HG03108 (cell line): ENCODE data around the gene PES1.
"Not testable (repeated sequence)": the region's sequence is repeated elsewhere in the genome, so short reads cannot be mapped to it uniquely, and the experiment has no call there.

ENCODE experiments used
- ATAC-seq: cut with Tn5 transposase; IDR thresholded peaks from one replicate; pipeline ENCODE4 v1.9.1; 2021; ENCODE audit warnings: moderate library complexity; ENCODE audit not compliant: unreplicated experiment

The PES1 gene

GRCh38 chr22:30591588-30592359, at the start of gene PES1:
Gene PES1 (minus strand): TSS chr22:30591910. CDS start chr22:30591833, 77 bp downstream.
- peak; percentile 95 for ATAC-seq

- ATAC-seq, result no peak
Observed at GRCh38 chr22:30640839-30641430, 49.2 kb upstream of the PES1 start.

GRCh38 chr22:30640361-30640760, 48.7 kb upstream of the PES1 start:
- ATAC-seq, result no peak

- no peak for ATAC-seq
Observed at GRCh38 chr22:30637701-30638114, 46.0 kb upstream of the PES1 start.

- no peak for ATAC-seq
Observed at GRCh38 chr22:30636226-30637077, 44.7 kb upstream of the PES1 start.

DNA sequence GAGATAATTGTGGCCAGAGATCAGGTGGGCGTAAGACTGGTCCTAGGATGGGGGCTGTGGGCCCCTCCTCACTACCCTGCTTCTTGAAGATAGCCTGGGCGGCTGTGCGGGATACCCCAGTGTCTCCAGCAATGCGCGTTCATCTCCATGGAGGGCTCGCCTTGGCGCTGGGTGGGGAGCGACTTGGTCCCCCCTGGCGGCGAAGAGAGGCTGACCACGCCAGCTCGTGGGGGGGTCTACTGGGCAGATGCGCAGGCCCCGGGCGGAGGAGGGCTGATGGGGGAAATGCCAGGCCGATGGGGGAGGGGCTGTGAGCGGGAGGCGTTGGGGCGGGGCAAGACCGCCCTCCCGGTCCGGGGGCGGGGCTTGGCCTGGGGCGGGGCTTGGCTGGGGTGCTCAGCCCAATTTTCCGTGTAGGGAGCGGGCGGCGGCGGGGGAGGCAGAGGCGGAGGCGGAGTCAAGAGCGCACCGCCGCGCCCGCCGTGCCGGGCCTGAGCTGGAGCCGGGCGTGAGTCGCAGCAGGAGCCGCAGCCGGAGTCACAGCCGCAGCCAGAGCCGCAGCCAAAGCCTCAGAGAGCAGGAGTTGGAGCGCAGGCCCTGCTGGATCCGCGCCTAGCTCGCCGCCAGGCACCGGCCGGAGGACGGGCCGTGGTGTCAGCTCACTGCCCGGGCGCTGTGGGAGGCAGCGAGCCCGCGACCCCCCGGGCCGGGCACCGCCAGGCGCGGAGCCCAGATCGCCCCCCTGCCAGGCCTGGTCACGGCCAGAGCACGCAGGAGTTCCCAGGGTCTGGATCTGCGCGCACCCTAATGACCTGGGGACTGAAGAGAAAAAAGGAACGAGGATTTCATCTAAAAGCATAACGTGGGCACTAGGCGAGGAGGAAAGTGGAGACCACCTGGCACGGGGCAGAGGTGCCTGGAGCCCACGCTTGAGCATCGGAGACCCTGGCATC, 43.8 kb upstream of the PES1 start, which contains the start of gene SLC35E4:
Gene SLC35E4 (plus strand): TSS at position 509 of the 953 bp plus-strand sequence. CDS start 670 bp downstream, outside the sequence.
- ATAC-seq, result peak; percentile 65

DNA sequence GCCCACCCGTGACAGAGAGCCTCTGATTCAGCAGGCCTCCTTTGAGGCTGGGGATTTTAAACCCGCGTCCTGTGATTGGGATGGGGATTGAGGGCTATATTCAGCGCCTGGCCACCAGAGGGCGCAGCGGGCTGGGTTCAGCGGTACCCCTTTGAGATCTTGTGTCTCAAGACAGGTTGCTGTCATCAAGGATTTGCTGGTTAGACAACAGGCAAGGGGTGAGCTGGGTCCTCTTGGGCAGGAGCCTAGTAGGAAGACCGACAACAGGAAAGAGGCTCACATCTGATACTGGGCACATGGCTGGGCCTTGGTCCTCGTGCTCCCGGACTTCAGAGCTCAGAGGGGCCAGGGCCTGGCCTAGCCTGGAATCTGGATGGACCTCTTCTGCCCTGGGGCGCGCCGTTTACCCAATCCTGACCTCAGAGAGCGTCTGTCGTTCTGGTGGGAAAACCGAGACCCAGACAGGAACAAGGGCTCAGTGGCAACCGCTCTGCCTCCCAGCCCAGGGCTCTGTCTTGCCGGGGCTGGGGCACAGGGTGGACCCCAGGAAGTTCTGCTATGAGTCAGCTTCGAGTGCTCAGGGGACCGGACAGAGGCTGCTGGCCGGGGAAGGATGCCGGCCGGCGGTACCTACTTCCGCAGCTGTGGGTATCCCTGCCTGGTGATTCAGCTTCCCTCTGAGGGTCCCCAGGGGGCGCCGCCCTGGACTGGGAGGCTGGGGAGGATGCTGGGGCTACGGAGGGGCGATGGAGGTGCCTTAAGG, 42.9 kb upstream of the PES1 start:
- peak; percentile 52 for ATAC-seq

GRCh38 chr22:30631469-30631868, 39.8 kb upstream of the PES1 start:
- ATAC-seq, result not testable (repeated sequence)

DNA sequence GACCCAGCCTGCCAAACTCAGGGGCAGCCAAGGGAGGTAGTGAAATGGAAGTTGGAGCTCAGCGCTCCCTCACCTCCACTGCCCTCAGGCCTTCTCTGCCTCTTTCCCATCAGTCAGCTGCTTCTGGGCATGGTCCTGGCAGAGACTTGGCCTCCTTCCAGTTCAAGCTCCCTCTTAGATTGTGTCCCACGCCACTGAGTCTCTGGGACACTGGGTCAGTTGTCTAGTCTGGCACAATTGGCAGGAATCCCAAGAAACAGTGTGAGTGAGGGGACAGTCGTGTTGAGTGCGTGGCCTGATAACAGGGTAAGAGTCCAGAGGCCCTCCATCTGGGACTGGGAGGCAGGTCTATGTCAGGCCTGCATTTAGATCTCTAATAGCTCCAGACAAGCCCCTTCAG, 36.8 kb upstream of the PES1 start:
- ATAC-seq, result no peak

DNA sequence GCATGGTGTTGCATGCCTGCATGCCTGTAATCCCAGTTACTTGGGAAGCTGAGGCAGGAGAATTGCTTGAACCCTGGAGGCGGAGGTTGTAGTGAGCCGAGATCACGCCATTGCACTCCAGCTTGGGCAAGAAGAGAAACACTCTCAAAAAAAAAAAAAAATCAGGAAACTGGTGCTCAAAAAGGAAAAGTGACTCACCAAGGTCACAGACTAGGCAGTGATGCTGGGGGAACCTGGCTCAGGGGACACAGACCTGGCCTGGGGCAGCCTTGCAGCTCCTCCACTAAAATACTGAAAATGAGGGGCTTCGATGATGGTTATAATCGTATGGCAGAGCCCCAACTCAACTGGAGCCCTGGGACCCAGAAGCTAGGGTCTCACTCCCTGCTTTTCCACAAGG, 35.8 kb upstream of the PES1 start:
- no peak for ATAC-seq

GRCh38 chr22:30626413-30626812, 34.7 kb upstream of the PES1 start:
- no peak for ATAC-seq

DNA sequence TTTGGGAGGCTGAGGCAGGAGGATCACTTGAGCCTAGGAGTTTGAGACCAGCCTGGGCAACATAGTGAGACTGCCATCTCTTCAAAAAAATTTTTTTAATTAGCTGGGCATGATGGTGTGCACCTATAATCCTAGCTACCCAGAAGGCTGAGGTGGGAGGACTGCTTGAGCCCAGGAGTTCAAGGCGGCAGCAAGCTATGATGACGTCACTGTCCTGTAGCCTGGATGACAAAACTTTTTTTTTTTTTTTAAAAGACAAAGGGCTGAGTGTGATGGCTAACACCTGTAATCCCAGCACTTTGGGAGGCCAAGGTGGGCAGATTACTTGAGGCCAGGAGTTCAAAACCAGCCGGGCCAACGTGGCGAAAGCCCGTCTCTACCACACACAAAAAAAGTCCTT, 28.2 kb upstream of the PES1 start:
- not testable (repeated sequence) for ATAC-seq

- no peak for ATAC-seq
Observed at GRCh38 chr22:30617819-30618218, 26.1 kb upstream of the PES1 start.

DNA sequence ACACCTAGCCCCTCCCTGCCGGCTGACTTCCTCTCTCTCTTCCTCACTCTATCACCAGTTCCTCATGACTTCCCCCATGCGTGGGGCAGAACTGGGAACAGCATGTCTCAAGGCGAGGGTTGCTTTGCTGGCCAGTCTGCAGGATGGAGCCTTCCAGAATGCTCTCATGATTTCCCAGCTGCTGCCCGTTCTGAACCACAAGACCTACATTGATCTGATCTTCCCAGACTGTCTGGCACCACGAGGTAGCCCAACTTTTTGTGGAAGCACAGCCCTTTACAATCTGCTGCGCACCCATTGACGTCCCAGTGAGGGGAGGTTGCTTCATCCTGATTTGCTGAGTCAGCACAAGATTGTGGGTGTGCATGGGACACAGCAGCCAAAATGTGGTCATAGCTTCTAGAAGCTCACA, 23.8 kb upstream of the PES1 start:
- no peak for ATAC-seq

DNA sequence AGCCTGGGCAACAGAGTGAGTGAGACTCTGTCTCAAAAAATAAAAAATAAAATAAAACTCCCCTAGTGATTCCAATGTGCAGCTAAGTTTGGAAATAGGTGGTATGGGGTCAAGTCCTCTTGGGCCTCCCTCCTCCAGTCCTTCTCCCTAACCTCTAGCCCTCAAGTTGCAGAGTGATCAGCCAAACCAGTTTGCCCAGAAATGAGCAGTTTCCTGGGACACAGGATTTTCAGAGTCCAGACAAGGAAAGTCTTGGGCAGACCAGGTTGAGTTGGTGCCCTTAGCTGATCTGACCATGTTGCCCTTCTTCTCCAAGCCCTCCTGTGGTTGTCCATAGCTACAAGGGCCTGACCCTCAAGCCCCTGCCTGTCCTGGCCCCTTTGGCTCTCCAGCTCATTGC, 23.2 kb upstream of the PES1 start:
- no peak for ATAC-seq

GRCh38 chr22:30614268-30614667, 22.6 kb upstream of the PES1 start:
- ATAC-seq, result no peak

GRCh38 chr22:30612789-30613188, 21.1 kb upstream of the PES1 start:
- ATAC-seq, result no peak

- no peak for ATAC-seq
Observed at GRCh38 chr22:30611197-30611596, 19.5 kb upstream of the PES1 start.

- no peak for ATAC-seq
Observed at GRCh38 chr22:30610299-30610698, 18.6 kb upstream of the PES1 start.
